ENCODE measurements around the gene SPRR5. TPM values are rescaled to one million over a fixed set of nuclear protein-coding genes. Genes with fewer than 3 reads are reported as not detected.

Gene SPRR5
- total and polyA plus RNA-seq, 9 of the 15 experiments (the other 6 are each of a cell fraction or from before 2014, with no cell fraction given), result not detected

DNA sequence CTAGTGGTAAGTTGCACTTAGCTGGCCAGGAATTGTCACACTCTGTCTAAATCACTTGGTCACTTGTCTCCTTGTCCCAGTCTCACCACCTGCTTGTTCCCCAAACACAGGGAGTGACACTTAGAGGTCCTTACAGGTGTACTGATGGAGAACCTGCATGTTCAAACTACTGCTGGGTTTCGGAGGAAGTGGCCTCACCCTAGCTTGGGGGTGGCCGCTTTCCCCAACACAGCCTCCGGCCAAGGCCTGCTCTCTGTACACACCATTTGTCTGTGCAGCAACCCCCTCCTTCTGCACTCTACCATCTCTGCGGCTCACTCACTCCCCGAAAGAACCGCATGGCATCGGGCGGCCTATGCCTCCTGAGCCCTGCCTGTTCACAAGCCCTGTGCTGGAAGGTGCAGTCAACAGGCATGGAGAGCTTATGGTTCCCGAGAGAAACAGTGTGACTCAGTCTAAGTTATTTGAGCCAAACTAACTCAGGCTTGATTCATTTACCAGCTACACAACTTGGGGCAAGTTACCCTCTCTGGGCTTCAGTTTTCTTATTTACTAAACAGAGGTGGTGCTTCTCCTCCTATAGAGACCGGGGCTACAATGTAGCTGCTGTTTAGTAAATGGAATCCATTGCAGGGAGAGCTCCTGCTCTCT lies 12.9 kb downstream of the SPRR5 start (continued):
- TF ChIP-seq CREB1 (IDR thresholded peaks at IDR 0.05), result no peak
- no peak for TF ChIP-seq CREB1 (CRISPR knock-in tag; IDR thresholded peaks at IDR 0.05)
- no peak for TF ChIP-seq DDX20 (tag; IDR thresholded peaks at IDR 0.05; ENCODE audit: low read depth)
- TF ChIP-seq BCOR (IDR thresholded peaks at IDR 0.05), result no peak
- no peak for TF ChIP-seq ARNT (IDR thresholded peaks at IDR 0.05)
- no peak for TF ChIP-seq ZNF324 (CRISPR knock-in tag; IDR thresholded peaks at IDR 0.05)
- TF ChIP-seq GMEB1 (CRISPR knock-in tag; IDR thresholded peaks at IDR 0.05), result no peak
- TF ChIP-seq RUNX1 (IDR thresholded peaks at IDR 0.05; ENCODE audit: low read depth), result no peak

- Histone ChIP-seq H3K79me2 (ENCODE audit: control insufficient read depth, insufficient read depth, low read length) (no peaks in the 10 kb centered on the region), H3K4me2 (ENCODE audit: insufficient read depth, low read length) (no peak overlapping the region), H3K9me3 (replicated peaks; ENCODE audit: control insufficient read depth, insufficient read depth, low read depth, low read length) (no peaks in the 10 kb centered on the region), H3K36me3 (ENCODE audit: control insufficient read depth, insufficient read depth, low read length) (no peaks in the 10 kb centered on the region), H3K9me1 (ENCODE audit: control insufficient read depth, insufficient read depth, low read length) (no peaks in the 10 kb centered on the region), H3K4me3 (no peak overlapping the region), H4K20me1 (replicated peaks; ENCODE audit: control insufficient read depth, insufficient read depth, low read length) (no peaks in the 10 kb centered on the region), H3K9ac (ENCODE audit: insufficient read depth in 1 of 2, low read depth in 2 of 2, low read length in 2 of 2) (no peak overlapping the region), H2AFZ (ENCODE audit: low read depth, low read length) (no peak overlapping the region), H3K4me1 (replicated peaks in 1 of 2; ENCODE audit: control insufficient read depth in 2 of 2, insufficient read depth in 2 of 2, low read length in 2 of 2) (no peaks in the 10 kb centered on the region), H3K27me3 (ENCODE audit: control insufficient read depth in 2 of 2, insufficient read depth in 2 of 2, low read length in 2 of 2) (peaks cover 7 to 24% of the 10 kb centered on the region in 2 experiments; a peak in 4 of 5 replicates), H3K27ac (ENCODE audit: extremely low read depth, low read depth, low read length) (no peak overlapping the region)
- intact Hi-C loops (cut with micrococcal nuclease) (loop anchor here (2.0 to 5.0 kb wide), 3 partner anchors 72 to 262 kb away; no protein-coding TSS in a partner anchor), in situ Hi-C loops (cut with MboI) (loop anchor here (25.0 kb wide), 1 partner anchor 227 kb away; no protein-coding TSS in a partner anchor)
- DNase-seq (ENCODE audit: extremely low read depth in 1 of 4, low spot score in 3 of 4), result peak; percentile 29 to 45 (median 36)
- POLR2A ChIA-PET, result interaction anchor here (0.8 kb wide), 1 partner anchor 233 kb away, joined by 4 read pairs; no protein-coding TSS in a partner anchor
- no TSS peak for BruUV-seq (replicated peaks)
- peak; percentile 89 for ATAC-seq
- CTCF ChIA-PET (ENCODE audit: low intra/inter-chr PET ratio), result interaction anchor here (1.0 to 2.2 kb wide), 3 partner anchors 90 to 262 kb away, joined by 3 to 15 read pairs (median 3); no protein-coding TSS in a partner anchor
- FAIRE-seq, result no peak
- WGBS (ENCODE audit: insufficient coverage, low coverage, missing lambda C conversion rate), result 4% methylated on average over 10 of the region's 10 CpGs
- TF ChIP-seq, protein P1, sequence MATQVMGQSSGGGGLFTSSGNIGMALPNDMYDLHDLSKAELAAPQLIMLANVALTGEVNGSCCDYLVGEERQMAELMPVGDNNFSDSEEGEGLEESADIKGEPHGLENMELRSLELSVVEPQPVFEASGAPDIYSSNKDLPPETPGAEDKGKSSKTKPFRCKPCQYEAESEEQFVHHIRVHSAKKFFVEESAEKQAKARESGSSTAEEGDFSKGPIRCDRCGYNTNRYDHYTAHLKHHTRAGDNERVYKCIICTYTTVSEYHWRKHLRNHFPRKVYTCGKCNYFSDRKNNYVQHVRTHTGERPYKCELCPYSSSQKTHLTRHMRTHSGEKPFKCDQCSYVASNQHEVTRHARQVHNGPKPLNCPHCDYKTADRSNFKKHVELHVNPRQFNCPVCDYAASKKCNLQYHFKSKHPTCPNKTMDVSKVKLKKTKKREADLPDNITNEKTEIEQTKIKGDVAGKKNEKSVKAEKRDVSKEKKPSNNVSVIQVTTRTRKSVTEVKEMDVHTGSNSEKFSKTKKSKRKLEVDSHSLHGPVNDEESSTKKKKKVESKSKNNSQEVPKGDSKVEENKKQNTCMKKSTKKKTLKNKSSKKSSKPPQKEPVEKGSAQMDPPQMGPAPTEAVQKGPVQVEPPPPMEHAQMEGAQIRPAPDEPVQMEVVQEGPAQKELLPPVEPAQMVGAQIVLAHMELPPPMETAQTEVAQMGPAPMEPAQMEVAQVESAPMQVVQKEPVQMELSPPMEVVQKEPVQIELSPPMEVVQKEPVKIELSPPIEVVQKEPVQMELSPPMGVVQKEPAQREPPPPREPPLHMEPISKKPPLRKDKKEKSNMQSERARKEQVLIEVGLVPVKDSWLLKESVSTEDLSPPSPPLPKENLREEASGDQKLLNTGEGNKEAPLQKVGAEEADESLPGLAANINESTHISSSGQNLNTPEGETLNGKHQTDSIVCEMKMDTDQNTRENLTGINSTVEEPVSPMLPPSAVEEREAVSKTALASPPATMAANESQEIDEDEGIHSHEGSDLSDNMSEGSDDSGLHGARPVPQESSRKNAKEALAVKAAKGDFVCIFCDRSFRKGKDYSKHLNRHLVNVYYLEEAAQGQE (IDR thresholded peaks at IDR 0.05; ENCODE audit: borderline replicate concordance), result peak; percentile 86
- TF ChIP-seq, protein P1 (CRISPR knock-in tag; IDR thresholded peaks at IDR 0.05; ENCODE audit: low read depth), result no peak
- TF ChIP-seq HLTF (IDR thresholded peaks at IDR 0.05), result no peak
- TF ChIP-seq SMC3 (conservative IDR thresholded peaks at IDR 0.05; ENCODE audit: insufficient read depth, low read depth, low read length), result peak; percentile 72
Measured at GRCh38 chr1:152960452-152961044, 13.5 kb downstream of the SPRR5 start.

Measured in K562 (cell line).